CD14-positive monocyte (primary cell): ENCODE data around the gene PIEZO1. TPM values are rescaled to one million over a fixed set of nuclear protein-coding genes. Genes with fewer than 3 reads are reported as not detected.

ENCODE experiments used
- DNase-seq, 3 donors: peaks; one replicate each; pipeline ENCODE4 v3.0.0-alpha.2; 2011 to 2022
- H2AFZ ChIP-seq: 2 replicates; pipeline ENCODE4 v1.6.0; 2012; ENCODE audit warnings: mild to moderate bottlenecking, low read depth, low read length, inconsistent platforms; ENCODE audit not compliant: insufficient read depth, poor library complexity, severe bottlenecking
- H3K27ac ChIP-seq, 2 donors: 1 replicate in 1 of 2; 2 replicates in 1 of 2; pipeline ENCODE4 v1.5.1; 2012 to 2013; ENCODE audit warnings: low read length in 2 of 2, control low read depth in 1 of 2, inconsistent platforms in 1 of 2, low read depth in 1 of 2, mild to moderate bottlenecking in 1 of 2
- H3K27me3 ChIP-seq, 2 donors: one replicate each; pipeline versions ENCODE4 v1.6.0 to v1.6.1; 2011 to 2013; ENCODE audit warnings: low read length in 2 of 2; ENCODE audit not compliant: control insufficient read depth in 2 of 2, insufficient read depth in 2 of 2
- H3K36me3 ChIP-seq, 2 donors: replicated peaks in 1 of 2; 1 replicate in 1 of 2; 2 replicates in 1 of 2; pipeline versions ENCODE4 v1.5.1 to v1.6.1; 2012 to 2013; ENCODE audit warnings: low read length in 2 of 2, control low read depth in 1 of 2, inconsistent platforms in 1 of 2, mild to moderate bottlenecking in 1 of 2; ENCODE audit not compliant: insufficient read depth in 2 of 2, control insufficient read depth in 1 of 2
- H3K4me1 ChIP-seq, 2 donors: 1 replicate in 1 of 2; 2 replicates in 1 of 2; pipeline versions ENCODE4 v1.5.1 to v1.6.1; 2012 to 2013; ENCODE audit warnings: low read length in 2 of 2, control low read depth in 1 of 2, inconsistent platforms in 1 of 2, mild to moderate bottlenecking in 1 of 2, moderate library complexity in 1 of 2; ENCODE audit not compliant: insufficient read depth in 2 of 2, control insufficient read depth in 1 of 2
- H3K4me2 ChIP-seq: replicated peaks from 2 replicates; pipeline ENCODE3; 2012; ENCODE audit warnings: low read length, moderate library complexity, mild to moderate bottlenecking; ENCODE audit not compliant: poor library complexity, severe bottlenecking; ENCODE audit errors: extremely low read depth
- H3K4me3 ChIP-seq, 3 experiments: fragments of 200-600 bp in 1 of 3; sonication (generic) in 1 of 3; replicated peaks in 1 of 3; 1 replicate in 2 of 3; 2 replicates in 1 of 3; pipeline ENCODE4 v1.5.1; 2011 to 2013; ENCODE audit warnings: low read length in 3 of 3, mild to moderate bottlenecking in 3 of 3, control low read depth in 2 of 3, low read depth in 2 of 3, inconsistent platforms in 1 of 3, moderate library complexity in 1 of 3
- H3K79me2 ChIP-seq: 2 replicates; pipeline ENCODE4 v1.6.0; 2012; ENCODE audit warnings: mild to moderate bottlenecking, control low read depth, inconsistent platforms, low read length, moderate library complexity; ENCODE audit not compliant: insufficient read depth
- H3K9ac ChIP-seq: 2 replicates; pipeline ENCODE4 v1.6.0; 2017; ENCODE audit warnings: low read length, mild to moderate bottlenecking; ENCODE audit not compliant: insufficient read depth, poor library complexity, severe bottlenecking
- H3K9me3 ChIP-seq, 2 donors: replicated peaks in 1 of 2; 1 replicate in 1 of 2; 2 replicates in 1 of 2; pipeline versions ENCODE4 v1.5.1 to v1.6.1; 2012 to 2013; ENCODE audit warnings: low read length in 2 of 2, control low read depth in 1 of 2; ENCODE audit not compliant: control insufficient read depth in 1 of 2, insufficient read depth in 1 of 2
- H4K20me1 ChIP-seq: 2 replicates; pipeline ENCODE4 v1.6.0; 2012; ENCODE audit warnings: mild to moderate bottlenecking, low read length, control low read depth, moderate library complexity; ENCODE audit not compliant: insufficient read depth
- H3K27ac Mint-ChIP-seq, 7 donors: one replicate each; pipeline ENCODE4 v1.8.0; 2020; ENCODE audit warnings: mild to moderate bottlenecking in 7 of 7, mixed read lengths in 7 of 7, moderate library complexity in 6 of 7, inconsistent platforms in 2 of 7
- H3K27me3 Mint-ChIP-seq, 3 donors: one replicate each; pipeline ENCODE4 v1.8.0; 2021 to 2022; ENCODE audit warnings: low read depth in 3 of 3, mild to moderate bottlenecking in 3 of 3, mixed read lengths in 3 of 3, moderate library complexity in 3 of 3, inconsistent platforms in 1 of 3
- H3K36me3 Mint-ChIP-seq, 2 donors: one replicate each; pipeline ENCODE4 v1.8.0; 2020; ENCODE audit warnings: mixed read lengths in 2 of 2, inconsistent platforms in 1 of 2, mild to moderate bottlenecking in 1 of 2
- H3K4me1 Mint-ChIP-seq: one replicate; pipeline ENCODE4 v1.8.0; 2020; ENCODE audit warnings: mild to moderate bottlenecking, mixed read lengths
- H3K4me3 Mint-ChIP-seq, 2 donors: one replicate each; pipeline ENCODE4 v1.8.0; 2020; ENCODE audit warnings: mild to moderate bottlenecking in 2 of 2, mixed read lengths in 2 of 2, moderate library complexity in 1 of 2
- H3K9me3 Mint-ChIP-seq, 7 donors: one replicate each; pipeline ENCODE4 v1.8.0; 2020 to 2022; ENCODE audit warnings: mixed read lengths in 7 of 7, mild to moderate bottlenecking in 6 of 7, moderate library complexity in 6 of 7, inconsistent platforms in 2 of 7
- CTCF ChIP-seq: fragments of 200-600 bp; IDR thresholded peaks from one replicate; pipeline ENCODE4 v1.8.0; 2022; ENCODE audit warnings: antibody characterized with exemption, mild to moderate bottlenecking
- whole genome bisulfite sequencing: methylation state at CpG from one replicate; pipeline ENCODE4 v1.1.5; 2013; ENCODE audit warnings: missing lambda C conversion rate; ENCODE audit not compliant: insufficient coverage; 5-methylcytosine and 5-hydroxymethylcytosine counted together
- intact Hi-C, 2 donors: fragments of 100-400 bp; cut with micrococcal nuclease; formaldehyde crosslinking; loops; one replicate each; pipeline versions ENCODE4 v1.15.0 to v1.15.1; 2023
- polyA plus RNA-seq, 3 donors: library from polyadenylated mRNA; depleted of rRNA in 1 of 3; unstranded in 2 of 3; stranded (reverse) in 1 of 3; fragments of 300-500 nt in 2 of 3; fragments of >200 nt in 1 of 3; fragmentation: Illumina TruSeq in 2 of 3; gene quantifications; 1 replicate in 2 of 3; 2 replicates in 1 of 3; pipeline ENCODE4 v1.2.3, GENCODE V29; 2012 to 2021

The PIEZO1 gene
- polyA plus RNA-seq, 3 donors: 10.2 to 405 (median 15.0) TPM

GRCh38 chr16:88830783-88831182 lies 45.8 kb upstream of the PIEZO1 start:
- Mint-ChIP-seq H3K4me1 (no peaks in the 10 kb centered on the region), H3K9me3 (no peaks in the 10 kb centered on the region), H3K27ac (no peak overlapping the region), H3K36me3 (peaks cover 28 to 50% of the 10 kb centered on the region in 2 donors), H3K27me3 (no peaks in the 10 kb centered on the region), H3K4me3 (no peak overlapping the region)
- peaks cover 42 to 53% of the 10 kb centered on the region in 2 donors for H3K36me3 ChIP-seq
- no peak overlapping the region for H2AFZ ChIP-seq
- H3K4me2 ChIP-seq: no peak overlapping the region
- 92% methylated on average over 10 of the region's 14 CpGs for WGBS
- H3K9ac ChIP-seq: no peak overlapping the region
- H3K4me1 ChIP-seq: no peaks in the 10 kb centered on the region
- no peak for DNase-seq
- H3K79me2 ChIP-seq: no peaks in the 10 kb centered on the region
- no peak overlapping the region for H3K27ac ChIP-seq
- no peaks in the 10 kb centered on the region for H3K9me3 ChIP-seq
- no peak for TF ChIP-seq CTCF
- no peaks in the 10 kb centered on the region for H3K27me3 ChIP-seq
- H4K20me1 ChIP-seq: peaks cover 16% of the 10 kb centered on the region
- intact Hi-C loops: no loop called here
- no peak overlapping the region for H3K4me3 ChIP-seq

- whole genome bisulfite sequencing: 94% methylated on average over 10 of the region's 11 CpGs
- no peak overlapping the region for H3K27ac Mint-ChIP-seq
Measured at GRCh38 chr16:88830258-88830657, 45.2 kb upstream of the PIEZO1 start.

More at GRCh38 chr16:88830258-88830657, 45.2 kb upstream of the PIEZO1 start:
- H3K36me3 ChIP-seq: peaks cover 41 to 48% of the 10 kb centered on the region in 2 donors
- no peaks in the 10 kb centered on the region for H3K27me3 Mint-ChIP-seq
- H3K4me3 ChIP-seq: no peak overlapping the region
- H3K9me3 ChIP-seq: no peaks in the 10 kb centered on the region
- H3K4me3 Mint-ChIP-seq: no peak overlapping the region
- no peak overlapping the region for H3K27ac ChIP-seq
- H3K27me3 ChIP-seq: no peaks in the 10 kb centered on the region
- H3K9ac ChIP-seq: no peak overlapping the region
- no peaks in the 10 kb centered on the region for H3K4me1 ChIP-seq
- H2AFZ ChIP-seq: no peak overlapping the region
- peaks cover 16% of the 10 kb centered on the region for H4K20me1 ChIP-seq
- no peaks in the 10 kb centered on the region for H3K79me2 ChIP-seq
- intact Hi-C loops: no loop called here
- H3K36me3 Mint-ChIP-seq: peaks cover 26 to 45% of the 10 kb centered on the region in 2 donors
- H3K4me2 ChIP-seq: no peak overlapping the region
- H3K4me1 Mint-ChIP-seq: no peaks in the 10 kb centered on the region
- no peaks in the 10 kb centered on the region for H3K9me3 Mint-ChIP-seq
- DNase-seq: no peak
- no peak for TF ChIP-seq CTCF
